NCI-H524 treated with DMSO at 0.1 percent for 48 hours (cell line): ENCODE measurements around the gene AVPR2.

ENCODE experiments used
- DNase-seq: peaks from one replicate; lab custom pipeline; 2025; lab: John Stamatoyannopoulos, UW

The AVPR2 gene

GRCh38 chrX:153885968-153886903 is 18.2 kb upstream of the AVPR2 start, which contains the start of gene L1CAM:
Gene L1CAM (minus strand): TSS chrX:153886173. CDS start chrX:153875836, 10,337 bp downstream.
- DNase-seq: no peak

DNA sequence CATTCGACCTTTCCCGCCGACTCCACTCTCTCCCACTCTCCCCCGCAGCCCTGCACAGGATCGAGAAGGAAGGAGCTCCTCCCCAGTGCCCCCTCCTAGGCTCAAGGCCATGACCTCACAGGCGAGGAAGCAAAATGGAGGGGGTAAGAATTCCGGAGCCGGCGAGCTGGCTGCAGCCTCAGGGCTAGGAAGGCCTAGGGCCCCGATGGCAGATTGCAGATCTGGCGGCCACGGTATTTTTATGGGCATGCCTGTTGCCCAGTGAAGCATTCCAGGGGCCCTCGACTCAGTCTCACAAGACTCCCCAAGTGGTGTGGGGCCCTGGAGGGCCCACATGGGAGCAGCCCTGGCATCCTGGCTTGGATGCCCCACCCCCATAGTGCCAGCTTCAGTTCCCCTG is 17.6 kb upstream of the AVPR2 start:
- DNase-seq: no peak

DNA sequence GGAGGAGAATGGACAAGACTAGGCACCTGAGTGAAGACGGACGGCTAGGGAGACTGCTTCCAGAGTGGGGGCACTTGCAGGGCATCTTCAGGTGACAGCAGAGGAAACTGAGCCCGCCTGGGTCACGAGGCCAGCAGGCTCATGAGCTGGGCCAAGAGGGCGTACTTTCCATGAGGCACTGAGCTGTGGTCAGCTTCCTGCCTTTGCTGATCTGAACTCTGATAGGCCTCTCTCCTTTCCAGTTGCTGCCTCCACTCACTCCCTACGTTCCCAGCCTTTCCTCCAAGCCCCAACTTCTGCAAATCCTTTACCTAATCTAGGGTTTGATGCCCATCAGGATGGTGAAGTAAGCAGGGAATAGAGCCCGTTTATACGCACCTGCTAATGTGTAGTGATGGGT is 17.1 kb upstream of the AVPR2 start:
- DNase-seq: no peak

GRCh38 chrX:153888344-153888743 is 16.1 kb upstream of the AVPR2 start:
- DNase-seq: no peak

- no peak for DNase-seq
Observed at GRCh38 chrX:153889123-153889522, 15.3 kb upstream of the AVPR2 start.

DNA sequence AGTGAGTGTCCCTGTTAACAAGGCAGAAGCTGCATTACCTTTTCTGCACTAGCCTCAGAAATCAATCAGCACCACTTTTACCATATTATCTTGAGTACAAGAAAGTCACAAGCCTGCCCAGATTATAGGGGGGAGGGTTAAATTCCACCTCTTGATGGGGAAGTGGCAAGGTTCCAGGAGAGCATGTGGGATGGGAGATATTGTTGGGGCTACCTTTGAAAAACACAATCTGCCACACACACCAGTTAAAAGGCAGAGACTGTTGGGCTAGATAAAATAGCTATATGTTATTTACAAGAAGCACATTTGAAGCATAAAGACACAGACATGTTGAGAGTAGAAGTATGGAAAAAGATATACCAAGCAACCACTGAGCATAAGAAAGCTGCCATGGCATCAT is 6.6 kb upstream of the AVPR2 start:
- peak; percentile 64 for DNase-seq

DNA sequence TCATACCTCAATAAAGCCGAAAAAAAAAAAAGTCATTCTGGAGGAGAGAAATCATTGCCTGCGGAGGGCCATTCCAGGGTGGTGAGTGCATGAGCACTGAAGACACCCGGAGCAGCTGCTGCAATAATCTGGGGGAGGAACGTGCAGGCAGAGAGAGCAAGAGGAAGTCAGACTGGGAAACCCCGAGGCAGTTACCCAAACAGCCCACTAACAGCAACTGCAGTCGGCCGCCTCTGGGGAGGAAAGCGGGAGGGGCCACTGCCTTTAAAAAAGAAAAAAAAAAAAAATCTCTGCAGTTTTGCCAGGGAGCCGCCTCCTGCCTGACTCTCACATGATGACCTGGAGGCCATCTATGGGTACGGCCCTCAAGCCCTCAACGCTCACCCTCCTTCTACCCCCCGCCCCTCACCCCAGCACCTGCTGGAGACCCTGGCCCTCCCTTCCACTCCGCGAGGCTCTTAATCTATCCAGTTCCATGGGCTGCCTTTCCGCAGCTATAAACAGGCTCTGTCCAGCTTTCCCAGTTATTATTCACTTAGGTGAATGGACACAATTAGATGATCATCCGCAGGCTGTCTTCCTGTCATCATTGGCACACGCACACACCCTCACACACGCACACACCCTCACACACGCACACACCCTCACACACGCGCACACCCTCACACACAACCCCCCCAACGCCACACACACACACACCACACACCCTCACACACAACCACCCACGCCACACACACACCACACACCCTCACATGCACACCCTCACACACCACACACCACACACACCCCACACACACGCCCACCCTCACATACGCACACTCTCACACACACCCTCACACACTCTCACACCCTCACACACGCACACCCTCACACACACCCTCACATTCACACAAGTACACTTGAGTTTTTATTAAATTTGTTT is 3.4 kb upstream of the AVPR2 start:
- peak; percentile 73 for DNase-seq

DNA sequence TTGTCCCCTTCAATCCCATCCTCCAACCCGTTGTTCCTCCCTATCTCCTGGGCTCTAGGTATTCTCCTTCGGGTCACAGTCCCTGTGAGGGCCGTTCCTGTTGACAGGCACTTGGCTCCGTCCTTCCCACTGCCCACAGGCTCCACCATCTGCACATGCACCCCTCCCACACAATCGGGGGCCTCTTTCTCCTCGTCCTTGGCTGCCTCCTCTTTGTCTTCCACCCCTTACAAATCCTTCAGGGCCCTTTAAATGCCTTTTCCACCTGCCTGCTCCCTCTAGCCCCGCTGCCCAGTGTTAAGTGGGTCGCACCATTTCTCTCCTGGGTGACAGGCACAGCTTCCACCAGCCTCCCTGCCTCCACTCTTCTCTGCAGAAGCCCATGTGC is 2.7 kb upstream of the AVPR2 start:
- DNase-seq: no peak

DNA sequence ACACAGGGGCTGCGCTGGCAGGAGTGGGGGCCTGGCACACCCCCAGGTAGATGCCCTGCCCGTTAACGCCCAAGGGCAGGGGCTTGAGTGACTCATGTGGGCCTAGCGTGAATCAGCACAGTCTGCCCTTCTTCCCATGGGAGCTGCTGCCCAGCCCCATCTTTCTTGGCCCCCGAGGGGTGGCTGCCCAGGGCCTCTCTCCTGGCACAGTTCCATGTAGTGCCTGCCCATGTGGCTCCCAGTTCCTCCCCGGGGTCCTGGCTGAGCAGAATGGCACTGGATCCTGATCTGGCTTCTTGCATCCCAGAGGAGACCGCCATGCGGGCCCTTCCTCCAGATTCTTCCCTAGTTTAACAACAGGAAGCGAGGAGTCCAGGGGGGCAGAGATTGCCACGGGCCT is 2.1 kb upstream of the AVPR2 start:
- DNase-seq: no peak

GRCh38 chrX:153903238-153903980 is 1.1 kb upstream of the AVPR2 start:
- no peak for DNase-seq

DNA sequence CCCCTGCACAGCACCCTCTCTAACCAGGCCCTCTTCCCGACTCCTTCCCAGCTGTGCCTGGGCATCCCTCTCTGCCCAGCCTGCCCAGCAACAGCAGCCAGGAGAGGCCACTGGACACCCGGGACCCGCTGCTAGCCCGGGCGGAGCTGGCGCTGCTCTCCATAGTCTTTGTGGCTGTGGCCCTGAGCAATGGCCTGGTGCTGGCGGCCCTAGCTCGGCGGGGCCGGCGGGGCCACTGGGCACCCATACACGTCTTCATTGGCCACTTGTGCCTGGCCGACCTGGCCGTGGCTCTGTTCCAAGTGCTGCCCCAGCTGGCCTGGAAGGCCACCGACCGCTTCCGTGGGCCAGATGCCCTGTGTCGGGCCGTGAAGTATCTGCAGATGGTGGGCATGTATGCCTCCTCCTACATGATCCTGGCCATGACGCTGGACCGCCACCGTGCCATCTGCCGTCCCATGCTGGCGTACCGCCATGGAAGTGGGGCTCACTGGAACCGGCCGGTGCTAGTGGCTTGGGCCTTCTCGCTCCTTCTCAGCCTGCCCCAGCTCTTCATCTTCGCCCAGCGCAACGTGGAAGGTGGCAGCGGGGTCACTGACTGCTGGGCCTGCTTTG is 1.1 kb downstream of the AVPR2 start:
- peak; percentile 75 for DNase-seq

GRCh38 chrX:153906126-153906917 is 1.8 kb downstream of the AVPR2 start:
- DNase-seq: no peak

GRCh38 chrX:153907456-153907855 is 3.0 kb downstream of the AVPR2 start:
- no peak for DNase-seq

DNA sequence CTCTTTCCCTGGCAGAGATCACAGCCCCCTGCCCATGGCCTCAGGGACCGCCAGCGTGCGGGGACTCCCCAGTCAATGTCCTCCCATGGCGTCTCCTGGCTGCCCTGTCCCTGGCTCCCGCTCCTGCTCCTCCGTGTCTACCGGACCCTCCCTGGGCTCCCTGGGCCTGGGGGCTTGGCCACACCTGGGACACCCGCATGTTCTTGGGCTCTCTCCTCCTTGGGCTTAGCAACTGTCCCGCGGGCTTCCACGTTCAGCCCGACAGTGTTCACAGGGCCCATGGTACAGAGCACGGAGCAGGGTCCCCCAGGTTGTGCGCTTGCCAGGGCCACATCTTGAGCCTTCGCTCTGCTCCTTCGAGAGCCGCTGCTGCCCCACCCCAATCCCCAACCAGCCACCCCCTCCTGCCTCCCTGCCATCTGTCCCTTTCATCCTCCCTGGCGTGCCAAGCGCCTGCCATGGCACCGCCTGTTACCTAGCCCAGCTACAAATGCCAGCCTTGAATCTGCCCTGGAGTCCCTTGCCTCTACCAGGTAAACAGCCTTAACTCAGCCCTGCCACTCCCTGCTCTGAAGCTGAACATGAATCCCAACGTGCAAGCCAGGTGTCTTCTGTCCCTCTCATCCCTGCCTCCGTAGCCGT is 3.9 kb downstream of the AVPR2 start:
- no peak for DNase-seq

- peak; percentile 56 for DNase-seq
Observed at GRCh38 chrX:153909024-153909979, 4.8 kb downstream of the AVPR2 start.

GRCh38 chrX:153909980-153910360 is 5.5 kb downstream of the AVPR2 start:
- no peak for DNase-seq

DNA sequence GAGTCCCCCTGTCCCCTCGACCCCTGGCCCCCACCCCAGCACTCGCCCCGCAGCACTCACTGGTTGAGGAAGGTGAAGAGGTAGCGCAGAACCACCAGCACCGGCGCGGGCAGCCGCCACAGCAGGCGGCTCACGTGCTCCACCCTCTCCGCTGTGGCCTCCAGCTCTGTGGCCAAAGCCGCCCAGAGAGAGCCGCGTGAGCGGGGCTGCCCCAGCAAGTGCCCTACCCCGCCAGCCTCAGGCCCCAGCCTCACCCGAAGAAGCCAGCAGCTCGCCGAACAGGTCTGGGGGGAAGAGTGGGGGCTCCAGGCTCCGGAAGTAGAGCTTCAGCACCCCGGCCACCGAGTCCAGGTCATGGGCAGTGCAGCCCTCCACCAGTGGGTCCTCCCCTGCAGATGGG is 6.0 kb downstream of the AVPR2 start:
- no peak for DNase-seq

DNA sequence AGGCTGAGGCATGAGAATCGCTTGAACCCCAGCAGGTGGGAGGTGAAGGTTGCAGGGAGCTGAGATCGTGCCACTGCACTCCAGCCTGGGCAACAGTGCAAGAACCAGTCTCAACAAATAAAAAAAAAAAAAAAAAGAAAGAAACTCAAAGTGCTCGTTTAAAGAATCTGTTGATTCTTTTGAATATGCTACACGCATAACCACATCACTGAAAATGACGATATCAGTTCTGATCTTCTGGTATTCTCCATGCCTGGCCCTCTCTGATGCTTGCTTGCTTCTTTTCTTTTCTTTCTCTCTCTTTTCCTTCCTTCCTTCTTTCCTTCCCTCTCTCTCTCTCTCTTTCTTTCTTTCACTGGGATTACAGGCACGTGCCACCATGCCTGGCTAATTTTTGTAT is 7.3 kb downstream of the AVPR2 start:
- DNase-seq: no peak

GRCh38 chrX:153913211-153913610 is 8.7 kb downstream of the AVPR2 start:
- DNase-seq: no peak
